Measurements from ENCODE around the gene ALKAL2.

Gene ALKAL2

DNA sequence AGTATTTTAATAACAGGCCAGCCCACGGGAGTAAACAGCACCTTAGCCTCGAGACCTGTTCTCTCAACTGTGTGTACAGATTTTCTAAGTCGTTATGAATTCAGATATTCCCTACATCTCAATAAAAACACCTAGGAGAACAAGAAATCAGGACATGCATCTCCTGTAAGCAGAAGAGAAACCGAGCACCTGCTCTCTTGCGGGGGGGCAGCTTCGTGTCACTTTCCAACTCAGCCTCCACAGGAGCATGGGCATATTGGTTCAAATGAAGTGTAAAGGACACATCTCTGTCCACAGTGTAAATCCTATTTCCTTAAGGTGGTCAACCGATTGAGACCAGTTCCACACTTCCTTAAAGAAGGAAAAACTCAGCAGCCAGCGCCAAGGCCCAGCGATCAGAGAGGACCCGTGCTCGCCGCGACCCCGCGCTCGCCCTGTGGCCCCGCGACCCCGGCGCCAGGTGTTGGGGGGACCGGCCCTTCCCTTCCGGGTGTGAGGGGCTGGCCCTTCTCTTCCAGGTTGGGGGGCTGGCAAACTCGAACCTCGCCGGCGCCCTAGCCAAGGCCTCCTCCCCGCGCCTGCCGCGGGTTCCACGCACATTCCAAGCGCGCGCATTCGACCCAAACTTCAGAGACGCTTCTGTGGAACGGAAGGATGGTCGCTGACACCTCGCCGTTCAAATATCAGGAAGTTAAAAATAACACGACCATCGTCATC lies 24.7 kb downstream of the ALKAL2 start:
- Histone ChIP-seq H3K9me2 (ENCODE audit: low read depth, low read length) (no peaks in the 10 kb centered on the region), H3K4me1 (ENCODE audit: insufficient read depth, low read length, severe bottlenecking) (peaks cover 53% of the 10 kb centered on the region), H3K9me3 (ENCODE audit: low read length) (peaks cover 3% of the 10 kb centered on the region; the same call in 1 of the 2 replicates), H3K4me3 (ENCODE audit: low read depth, low read length, poor library complexity, severe bottlenecking) (peak overlapping the region; percentile 99), H3K4me2 (ENCODE audit: low read length) (peak overlapping the region; percentile 83), H3K79me2 (ENCODE audit: insufficient read depth, low read length) (peaks cover 33% of the 10 kb centered on the region), H3K9ac (ENCODE audit: low read length) (no peak overlapping the region; the same call in 1 of the 2 replicates), H2AFZ (ENCODE audit: low read length) (0 out of 2 replicates have a peak overlapping the region, but pooled peaks have one; percentile 22), H3K27ac (ENCODE audit: low read depth, low read length, poor library complexity, severe bottlenecking) (peak overlapping the region; percentile 64), H4K20me1 (ENCODE audit: insufficient read depth, low read length) (no peaks in the 10 kb centered on the region), H3K36me3 (ENCODE audit: insufficient read depth, low read length) (peaks cover 25% of the 10 kb centered on the region), H3K27me3 (ENCODE audit: insufficient read depth, low read length) (no peaks in the 10 kb centered on the region), H3F3A (ENCODE audit: insufficient read depth, low read length) (no peaks in the 10 kb centered on the region)
- TF ChIP-seq EZH2 (IDR thresholded peaks at IDR 0.05; ENCODE audit: borderline replicate concordance, low read length) (no peak), CTCF (IDR thresholded peaks at IDR 0.05; ENCODE audit: low read length) (no peak)

DNA sequence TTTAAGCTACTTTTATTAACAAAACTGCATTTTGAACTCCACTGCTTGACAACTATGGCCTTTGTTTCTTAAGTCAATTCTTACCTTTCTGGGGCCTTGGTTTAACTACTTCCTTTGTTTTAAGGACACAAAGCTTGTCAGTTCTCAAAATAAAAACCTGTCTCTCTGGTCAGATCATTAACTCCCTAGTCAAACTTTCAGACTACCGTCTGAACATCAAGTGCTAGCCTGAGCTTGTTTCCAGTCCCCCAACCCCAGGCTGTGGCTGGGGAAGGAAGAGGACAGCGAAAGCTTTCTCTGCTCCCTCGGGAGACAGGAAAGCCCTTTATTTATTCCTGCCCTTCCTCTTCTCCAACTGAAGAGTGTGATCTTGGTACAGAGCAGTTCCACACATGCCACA lies 25.8 kb downstream of the ALKAL2 start:
- Histone ChIP-seq H3K4me1 (ENCODE audit: insufficient read depth, low read length, severe bottlenecking) (peaks cover 42% of the 10 kb centered on the region), H2AFZ (ENCODE audit: low read length) (no peak overlapping the region), H3K79me2 (ENCODE audit: insufficient read depth, low read length) (peaks cover 23% of the 10 kb centered on the region), H3K9ac (ENCODE audit: low read length) (peak overlapping the region; percentile 4; the same call in 1 of the 2 replicates), H3K9me3 (ENCODE audit: low read length) (peaks cover 7% of the 10 kb centered on the region; the same call in 1 of the 2 replicates), H3K27ac (ENCODE audit: low read depth, low read length, poor library complexity, severe bottlenecking) (peak overlapping the region; percentile 64), H4K20me1 (ENCODE audit: insufficient read depth, low read length) (no peaks in the 10 kb centered on the region), H3K9me2 (ENCODE audit: low read depth, low read length) (no peaks in the 10 kb centered on the region), H3K36me3 (ENCODE audit: insufficient read depth, low read length) (peaks cover 24% of the 10 kb centered on the region), H3K27me3 (ENCODE audit: insufficient read depth, low read length) (no peaks in the 10 kb centered on the region), H3F3A (ENCODE audit: insufficient read depth, low read length) (no peaks in the 10 kb centered on the region), H3K4me3 (ENCODE audit: low read depth, low read length, poor library complexity, severe bottlenecking) (peak overlapping the region; percentile 99), H3K4me2 (ENCODE audit: low read length) (peak overlapping the region; percentile 83)
- TF ChIP-seq EZH2 (IDR thresholded peaks at IDR 0.05; ENCODE audit: borderline replicate concordance, low read length) (no peak), CTCF (IDR thresholded peaks at IDR 0.05; ENCODE audit: low read length) (no peak)

- peaks cover 7% of the 10 kb centered on the region; the same call in 1 of the 2 replicates for H3K9me3 ChIP-seq (ENCODE audit: low read length)
- H3K36me3 ChIP-seq (ENCODE audit: insufficient read depth, low read length), result peaks cover 12% of the 10 kb centered on the region
- H3K9ac ChIP-seq (ENCODE audit: low read length), result no peak overlapping the region
- H2AFZ ChIP-seq (ENCODE audit: low read length), result no peak overlapping the region
- no peak overlapping the region for H3K4me2 ChIP-seq (ENCODE audit: low read length)
- H3K4me3 ChIP-seq (ENCODE audit: low read depth, low read length, poor library complexity, severe bottlenecking), result no peak overlapping the region
- no peaks in the 10 kb centered on the region for H4K20me1 ChIP-seq (ENCODE audit: insufficient read depth, low read length)
- TF ChIP-seq EZH2 (IDR thresholded peaks at IDR 0.05; ENCODE audit: borderline replicate concordance, low read length) (no peak), CTCF (IDR thresholded peaks at IDR 0.05; ENCODE audit: low read length) (no peak)
- H3K79me2 ChIP-seq (ENCODE audit: insufficient read depth, low read length), result peaks cover 8% of the 10 kb centered on the region
- peaks cover 28% of the 10 kb centered on the region for H3K4me1 ChIP-seq (ENCODE audit: insufficient read depth, low read length, severe bottlenecking)
- H3K9me2 ChIP-seq (ENCODE audit: low read depth, low read length), result no peaks in the 10 kb centered on the region
- H3K27me3 ChIP-seq (ENCODE audit: insufficient read depth, low read length), result no peaks in the 10 kb centered on the region
- H3F3A ChIP-seq (ENCODE audit: insufficient read depth, low read length), result no peaks in the 10 kb centered on the region
- no peak overlapping the region for H3K27ac ChIP-seq (ENCODE audit: low read depth, low read length, poor library complexity, severe bottlenecking)
Observed at GRCh38 chr2:260507-261161, 27.3 kb downstream of the ALKAL2 start.

Data from OCI-LY1 (cell line).